Thymus (tissue), 11 donors: ENCODE data around the gene CASK. TPM values are rescaled to one million over a fixed set of nuclear protein-coding genes. Genes with fewer than 3 reads are reported as not detected.

Experiments used
- DNase-seq, 9 donors: peaks; one replicate each; pipeline ENCODE4 v3.0.0-alpha.2; 2013; ENCODE audit warnings: low spot score in 9 of 9, low read depth in 6 of 9, missing footprints in 1 of 9
- H3K27ac ChIP-seq, 2 donors: one replicate each; pipeline ENCODE4 v1.5.1; 2013; ENCODE audit warnings: control low read depth in 1 of 2, low read depth in 1 of 2, low read length in 1 of 2, mild to moderate bottlenecking in 1 of 2, moderate library complexity in 1 of 2
- H3K27me3 ChIP-seq, 2 donors: one replicate each; pipeline ENCODE4 v1.5.1; 2013; ENCODE audit warnings: low read length in 1 of 2; ENCODE audit not compliant: control insufficient read depth in 2 of 2, insufficient read depth in 1 of 2
- H3K36me3 ChIP-seq, 2 donors: one replicate each; pipeline ENCODE4 v1.5.1; 2013; ENCODE audit warnings: low read length in 1 of 2, mild to moderate bottlenecking in 1 of 2, moderate library complexity in 1 of 2; ENCODE audit not compliant: control insufficient read depth in 2 of 2, insufficient read depth in 2 of 2
- H3K4me1 ChIP-seq, 2 donors: one replicate each; pipeline ENCODE4 v1.5.1; 2013; ENCODE audit warnings: low read length in 2 of 2; ENCODE audit not compliant: control insufficient read depth in 2 of 2, insufficient read depth in 2 of 2
- H3K4me3 ChIP-seq, 2 donors: one replicate each; pipeline ENCODE4 v1.5.1; 2013; ENCODE audit warnings: low read length in 2 of 2, control low read depth in 1 of 2, mild to moderate bottlenecking in 1 of 2
- H3K9me3 ChIP-seq, 2 donors: one replicate each; pipeline ENCODE4 v1.5.1; 2013; ENCODE audit warnings: low read length in 1 of 2, mild to moderate bottlenecking in 1 of 2; ENCODE audit not compliant: control insufficient read depth in 2 of 2, insufficient read depth in 1 of 2
- WGBS: extraction: QIAGEN DNeasy Blood & Tissue Kit; methylation state at CpG from one replicate; pipeline ENCODE4 v1.1.7; 2013; 5-methylcytosine and 5-hydroxymethylcytosine counted together
- polyA plus RNA-seq: library from polyadenylated mRNA; stranded (reverse); fragments of 200-250 nt; gene quantifications from one replicate; pipeline ENCODE4 v1.2.3, GENCODE V29; 2013
- total RNA-seq: library from RNA; stranded (reverse); fragments of 120-200 nt; gene quantifications from one replicate; pipeline ENCODE4 v1.2.4, GENCODE V29; 2013
- donor health status: healthy.

The CASK gene
- total and polyA plus RNA-seq, 2 donors, result 15.7 to 21.0 TPM

- H3K9me3 ChIP-seq, result no peaks in the 10 kb centered on the region
- WGBS, result 100% methylated on average over 1 of the region's 1 CpG
- H3K27me3 ChIP-seq, result no peaks in the 10 kb centered on the region
- peaks cover 0 to 7% of the 10 kb centered on the region in 2 donors for H3K4me1 ChIP-seq
- H3K4me3 ChIP-seq, result no peak overlapping the region
- peaks cover 12 to 14% of the 10 kb centered on the region in 2 donors for H3K36me3 ChIP-seq
- H3K27ac ChIP-seq, result no peak overlapping the region
- no peak for DNase-seq
These were observed 183.5 kb downstream of the CASK start for GRCh38 chrX:41739871-41740270.

GRCh38 chrX:41737065-41737464, 186.3 kb downstream of the CASK start:
- peak in 8 of 9 donors; percentile 13 to 79 (median 48) for DNase-seq
- Histone ChIP-seq H3K36me3 (peaks cover 4 to 6% of the 10 kb centered on the region in 2 donors), H3K27ac (peak overlapping the region in 1 of 2 donors; percentile 33), H3K4me3 (no peak overlapping the region), H3K9me3 (no peaks in the 10 kb centered on the region), H3K27me3 (no peaks in the 10 kb centered on the region), H3K4me1 (peaks cover 0 to 7% of the 10 kb centered on the region in 2 donors)
- WGBS, result 76% methylated on average over 7 of the region's 7 CpGs

DNA sequence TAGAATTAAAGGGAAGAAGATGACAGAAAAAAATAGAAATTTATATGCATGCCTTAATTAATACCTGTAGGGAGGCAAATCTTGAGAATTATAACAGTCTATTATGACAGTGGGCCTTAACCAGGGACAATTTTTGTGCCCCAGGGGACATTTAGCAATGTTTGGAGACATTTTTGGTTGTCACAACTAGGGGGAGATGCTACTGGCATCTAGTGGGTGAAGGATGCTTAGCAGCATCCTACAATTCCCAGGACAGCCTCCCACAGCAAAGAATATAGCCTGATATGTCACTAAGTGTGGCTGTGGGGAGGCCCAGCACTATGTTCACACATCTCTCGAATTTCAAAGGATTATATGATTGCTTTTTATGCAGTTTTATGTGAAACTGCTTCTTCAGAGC, 188.8 kb downstream of the CASK start:
- peak in 2 of 9 donors; percentile 21 to 29 for DNase-seq
- Histone ChIP-seq H3K4me3 (no peak overlapping the region), H3K27ac (no peak overlapping the region), H3K36me3 (peaks cover 2 to 3% of the 10 kb centered on the region in 2 donors), H3K27me3 (no peaks in the 10 kb centered on the region), H3K4me1 (peaks cover 0 to 7% of the 10 kb centered on the region in 2 donors), H3K9me3 (no peaks in the 10 kb centered on the region)
- 48% methylated on average over 1 of the region's 1 CpG for WGBS

DNA sequence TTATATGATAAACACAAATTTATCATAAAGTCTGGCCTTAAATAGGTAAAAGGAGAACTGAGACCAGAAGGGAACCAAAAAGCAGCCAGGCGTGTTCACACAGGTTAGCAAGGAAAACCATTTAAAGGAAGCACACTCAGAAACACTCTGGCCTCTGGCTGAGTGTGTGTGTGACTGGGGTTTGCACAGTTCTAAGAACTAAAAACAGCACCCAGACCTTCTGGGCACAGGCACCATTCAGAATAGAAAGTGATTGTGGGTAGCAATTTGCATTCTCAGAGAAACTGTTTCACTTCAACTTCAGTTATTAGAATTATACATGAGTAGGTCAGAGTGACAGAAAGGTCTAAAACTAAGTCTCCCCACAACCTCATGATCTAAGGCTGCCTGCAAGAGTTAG, 189.4 kb downstream of the CASK start:
- peak in 2 of 9 donors; percentile 4 to 32 for DNase-seq
- H3K36me3 ChIP-seq, result peaks cover 2 to 3% of the 10 kb centered on the region in 2 donors
- 79% methylated on average over 1 of the region's 1 CpG for WGBS
- H3K27ac ChIP-seq, result peak overlapping the region in 1 of 2 donors; percentile 51
- no peak overlapping the region for H3K4me3 ChIP-seq
- no peaks in the 10 kb centered on the region for H3K9me3 ChIP-seq
- H3K4me1 ChIP-seq, result peaks cover 0 to 7% of the 10 kb centered on the region in 2 donors
- H3K27me3 ChIP-seq, result no peaks in the 10 kb centered on the region

GRCh38 chrX:41732260-41732659, 191.1 kb downstream of the CASK start:
- 77% methylated on average over 2 of the region's 2 CpGs for whole genome bisulfite sequencing
- peaks cover 0 to 7% of the 10 kb centered on the region in 2 donors for H3K4me1 ChIP-seq
- H3K36me3 ChIP-seq, result peaks cover 0 to 3% of the 10 kb centered on the region in 2 donors
- H3K27me3 ChIP-seq, result no peaks in the 10 kb centered on the region
- DNase-seq, result no peak
- no peak overlapping the region for H3K4me3 ChIP-seq
- H3K9me3 ChIP-seq, result no peaks in the 10 kb centered on the region
- no peak overlapping the region for H3K27ac ChIP-seq

- DNase-seq, result no peak
- no peaks in the 10 kb centered on the region for H3K27me3 ChIP-seq
- no peak overlapping the region for H3K4me3 ChIP-seq
- H3K9me3 ChIP-seq, result no peaks in the 10 kb centered on the region
- WGBS, result 92% methylated on average over 2 of the region's 2 CpGs
- no peaks in the 10 kb centered on the region for H3K4me1 ChIP-seq
- no peaks in the 10 kb centered on the region for H3K36me3 ChIP-seq
- no peak overlapping the region for H3K27ac ChIP-seq
These were observed 193.3 kb downstream of the CASK start for GRCh38 chrX:41730081-41730480.

DNA sequence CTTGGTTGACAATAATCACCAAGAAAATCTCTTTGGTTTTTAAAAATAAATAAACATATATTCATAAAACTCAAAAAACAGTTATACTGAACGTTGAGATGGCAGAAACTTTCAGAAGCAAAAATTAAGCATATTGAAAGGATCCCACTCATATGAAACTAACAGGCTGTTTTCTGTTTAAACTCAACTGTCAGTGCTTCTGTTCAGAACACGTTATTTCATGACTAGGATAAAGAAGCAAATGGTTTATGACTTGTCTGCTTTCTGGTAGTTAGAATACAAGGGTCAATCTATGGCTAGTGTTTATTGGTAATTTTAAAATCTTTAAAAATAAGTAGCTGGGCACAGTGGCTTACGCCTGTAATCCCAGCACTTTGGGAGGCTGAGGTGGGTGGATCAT, 195.2 kb downstream of the CASK start:
- no peak for DNase-seq
- Histone ChIP-seq H3K36me3 (no peaks in the 10 kb centered on the region), H3K4me3 (no peak overlapping the region), H3K9me3 (no peaks in the 10 kb centered on the region), H3K27me3 (no peaks in the 10 kb centered on the region), H3K4me1 (no peaks in the 10 kb centered on the region), H3K27ac (no peak overlapping the region)
- 98% methylated on average over 3 of the region's 3 CpGs for WGBS

- no peak for DNase-seq
- Histone ChIP-seq H3K27ac (no peak within 1 kb of the TSS), H3K36me3 (peaks cover 0 to 4% of the 10 kb centered on the region in 2 donors), H3K4me1 (no peaks in the 10 kb centered on the region), H3K9me3 (peaks cover 2 to 3% of the 10 kb centered on the region in 2 donors), H3K27me3 (no peaks in the 10 kb centered on the region), H3K4me3 (no peak within 1 kb of the TSS)
- 62% methylated on average over 2 of the region's 2 CpGs for WGBS
These were observed 199.5 kb downstream of the CASK start, which contains the start of gene GPR82 for GRCh38 chrX:41723826-41724225. GPR82 (plus strand) TSS chrX:41724181; CDS start chrX:41727027, 2,846 bp downstream.

DNA sequence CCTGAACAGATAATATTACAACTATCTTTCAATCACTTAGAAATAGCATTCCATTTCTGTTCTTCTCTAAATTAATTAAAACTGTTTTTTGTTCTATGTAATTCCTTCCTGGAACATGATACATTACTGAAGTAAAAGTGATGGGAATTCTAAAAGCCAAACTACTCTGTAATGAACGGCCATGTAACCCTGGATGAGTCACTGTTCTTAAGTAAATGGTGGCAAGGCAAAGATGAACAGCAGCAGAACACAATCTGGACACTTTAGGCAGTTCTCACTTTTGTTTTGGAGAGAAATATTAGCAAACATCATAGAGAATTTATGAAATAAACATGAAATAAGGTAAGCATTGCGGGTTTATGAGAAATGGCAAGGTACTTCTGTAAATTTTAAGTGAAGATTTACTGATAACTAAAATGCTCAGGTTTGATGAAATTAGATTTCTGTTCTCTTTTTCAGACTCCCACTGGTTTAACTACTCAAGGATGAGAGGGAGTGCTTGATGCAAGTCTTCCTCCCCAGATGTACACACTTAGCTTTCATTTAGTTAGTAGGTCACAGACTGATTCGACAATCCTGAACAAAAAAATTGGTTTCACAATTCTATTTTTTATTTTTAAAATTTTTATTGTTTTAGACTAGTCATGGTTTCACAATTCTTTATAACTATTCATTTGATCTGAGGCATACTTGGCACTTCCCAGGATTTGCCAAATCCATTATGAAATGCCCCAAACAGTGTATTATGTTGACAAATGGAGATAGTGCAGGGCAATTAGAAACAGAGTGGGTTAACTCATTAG, 200.3 kb downstream of the CASK start:
- no peaks in the 10 kb centered on the region for H3K27me3 ChIP-seq
- no peak for DNase-seq
- H3K4me3 ChIP-seq, result no peak overlapping the region
- 95% methylated on average over 3 of the region's 3 CpGs for WGBS
- H3K36me3 ChIP-seq, result peaks cover 0 to 4% of the 10 kb centered on the region in 2 donors
- H3K4me1 ChIP-seq, result no peaks in the 10 kb centered on the region
- H3K9me3 ChIP-seq, result peaks cover 2 to 6% of the 10 kb centered on the region in 2 donors
- no peak overlapping the region for H3K27ac ChIP-seq
